ENCODE data around the gene ADRM1. TPM values are rescaled to one million over a fixed set of nuclear protein-coding genes. Genes with fewer than 3 reads are reported as not detected.

Gene ADRM1
- total and polyA plus RNA-seq, 12 donors = 50.6 to 254 (median 126) TPM

DNA sequence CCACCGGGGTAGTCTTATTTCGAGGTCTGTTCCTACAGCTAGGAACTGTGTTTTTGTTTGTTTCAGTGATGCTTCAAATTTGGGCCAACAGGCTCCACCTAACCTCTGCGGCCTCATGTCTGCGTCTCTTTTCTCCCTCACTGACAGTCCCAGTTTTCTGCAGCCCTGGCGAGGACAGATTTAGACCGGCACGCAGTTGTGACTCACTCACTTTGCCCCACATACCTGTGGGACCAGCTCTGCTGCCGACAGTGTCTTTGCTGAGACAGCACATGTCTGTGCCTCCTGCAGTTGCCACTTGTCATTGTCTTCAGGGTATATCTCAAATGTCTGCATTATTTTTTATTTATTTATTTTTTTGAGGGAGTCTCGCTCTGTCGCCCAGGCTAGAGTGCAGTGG lies 35.3 kb upstream of the ADRM1 start:
- peaks cover 0 to 14% of the 10 kb centered on the region in 2 donors for H3K4me1 ChIP-seq (replicated peaks in 1 of 2)
- intact Hi-C loops (cut with DNase I) = no loop called here
- H3K36me3 ChIP-seq (replicated peaks in 1 of 2) = peaks cover 0 to 39% of the 10 kb centered on the region in 2 donors
- TF ChIP-seq, protein P1, sequence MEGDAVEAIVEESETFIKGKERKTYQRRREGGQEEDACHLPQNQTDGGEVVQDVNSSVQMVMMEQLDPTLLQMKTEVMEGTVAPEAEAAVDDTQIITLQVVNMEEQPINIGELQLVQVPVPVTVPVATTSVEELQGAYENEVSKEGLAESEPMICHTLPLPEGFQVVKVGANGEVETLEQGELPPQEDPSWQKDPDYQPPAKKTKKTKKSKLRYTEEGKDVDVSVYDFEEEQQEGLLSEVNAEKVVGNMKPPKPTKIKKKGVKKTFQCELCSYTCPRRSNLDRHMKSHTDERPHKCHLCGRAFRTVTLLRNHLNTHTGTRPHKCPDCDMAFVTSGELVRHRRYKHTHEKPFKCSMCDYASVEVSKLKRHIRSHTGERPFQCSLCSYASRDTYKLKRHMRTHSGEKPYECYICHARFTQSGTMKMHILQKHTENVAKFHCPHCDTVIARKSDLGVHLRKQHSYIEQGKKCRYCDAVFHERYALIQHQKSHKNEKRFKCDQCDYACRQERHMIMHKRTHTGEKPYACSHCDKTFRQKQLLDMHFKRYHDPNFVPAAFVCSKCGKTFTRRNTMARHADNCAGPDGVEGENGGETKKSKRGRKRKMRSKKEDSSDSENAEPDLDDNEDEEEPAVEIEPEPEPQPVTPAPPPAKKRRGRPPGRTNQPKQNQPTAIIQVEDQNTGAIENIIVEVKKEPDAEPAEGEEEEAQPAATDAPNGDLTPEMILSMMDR (IDR thresholded peaks at IDR 0.05) = no peak
- TF ChIP-seq POLR2A (IDR thresholded peaks at IDR 0.05) = peak in 1 of 2 donors; percentile 38
- DNase-seq = peak; percentile 63 to 89 (median 81)
- peak overlapping the region in 2 of 5 donors; percentile 43 to 53 for H3K27ac ChIP-seq
- WGBS, 4 donors = 48 to 61% (median 53%) methylated on average over 10 of the region's 10 CpGs
- H3K4me3 ChIP-seq = no peak overlapping the region
- H3K27me3 ChIP-seq = no peaks in the 10 kb centered on the region
- no peaks in the 10 kb centered on the region for H3K9me3 ChIP-seq (replicated peaks in 1 of 3)

DNA sequence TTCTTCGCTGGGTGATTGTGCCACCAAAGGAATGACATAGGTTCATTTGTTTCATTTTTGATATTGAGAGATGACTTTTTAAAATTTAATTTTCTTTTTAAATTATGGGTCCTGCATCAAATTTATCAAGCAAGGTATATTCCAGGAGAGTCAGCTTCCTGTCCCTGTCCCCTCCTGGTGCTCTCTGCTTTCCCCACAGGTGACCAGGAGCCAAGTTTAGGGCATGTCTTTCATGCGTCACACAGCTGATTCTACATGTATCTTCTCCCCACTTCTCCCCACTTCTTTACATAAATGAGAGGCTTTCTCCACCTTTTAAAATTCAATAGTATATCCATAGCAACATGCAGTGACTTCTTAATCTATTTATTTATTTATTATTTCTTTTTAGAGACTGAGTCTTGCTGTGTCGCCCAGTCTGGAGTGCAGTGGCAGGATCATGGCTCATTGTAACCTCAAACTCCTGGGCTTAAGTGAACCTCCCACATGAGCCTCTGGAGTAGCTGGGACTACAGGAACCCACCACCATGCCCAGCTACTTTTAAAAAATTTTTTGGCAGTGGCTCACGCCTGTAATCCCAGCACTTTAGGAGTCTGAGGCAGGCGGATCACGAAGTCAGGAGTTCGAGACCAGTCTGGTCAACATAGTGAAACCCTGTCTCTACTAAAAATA lies 34.4 kb upstream of the ADRM1 start:
- Histone ChIP-seq H3K4me3 (no peak overlapping the region), H3K27ac (no peak overlapping the region), H3K27me3 (no peaks in the 10 kb centered on the region), H3K9me3 (replicated peaks in 1 of 3) (no peaks in the 10 kb centered on the region), H3K36me3 (replicated peaks in 1 of 2) (peaks cover 0 to 39% of the 10 kb centered on the region in 2 donors), H3K4me1 (replicated peaks in 1 of 2) (peaks cover 0 to 14% of the 10 kb centered on the region in 2 donors)
- whole genome bisulfite sequencing, 4 donors = 80 to 90% (median 83%) methylated on average over 7 of the region's 7 CpGs
- intact Hi-C loops (cut with DNase I) = no loop called here
- no peak for TF ChIP-seq POLR2A (IDR thresholded peaks at IDR 0.05)
- TF ChIP-seq, protein P1 (IDR thresholded peaks at IDR 0.05) = no peak
- no peak for DNase-seq

DNA sequence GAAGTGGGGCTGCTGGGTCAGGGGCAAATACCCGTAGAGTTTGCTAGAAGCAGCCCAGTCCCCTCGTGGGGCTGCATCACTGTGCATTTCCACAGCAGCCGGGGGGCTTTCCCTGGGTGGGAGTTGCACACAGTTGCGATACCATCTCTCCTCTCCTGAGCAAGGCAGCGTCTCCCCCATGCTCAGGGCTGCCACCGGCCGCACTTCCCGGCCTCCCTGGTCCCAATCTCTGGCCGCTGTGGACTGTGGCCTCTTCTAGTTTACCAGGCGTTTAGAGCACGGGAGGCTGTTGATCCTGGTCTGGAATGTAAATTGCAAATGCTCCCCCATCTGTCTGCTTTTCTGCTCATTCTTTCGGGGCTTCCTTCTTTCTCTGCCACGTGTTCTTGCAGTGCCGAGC lies 33.4 kb upstream of the ADRM1 start:
- Histone ChIP-seq H3K4me1 (replicated peaks in 1 of 2) (peaks cover 0 to 14% of the 10 kb centered on the region in 2 donors), H3K36me3 (replicated peaks in 1 of 2) (peaks cover 0 to 36% of the 10 kb centered on the region in 2 donors), H3K27ac (peak overlapping the region in 1 of 5 donors; percentile 30), H3K9me3 (replicated peaks in 1 of 3) (no peaks in the 10 kb centered on the region), H3K27me3 (no peaks in the 10 kb centered on the region), H3K4me3 (no peak overlapping the region)
- 74 to 79% (median 75%) methylated on average over 12 to 14 of the region's 14 CpGs for WGBS, 4 donors
- intact Hi-C loops (cut with DNase I) = no loop called here
- TF ChIP-seq, protein P1 (IDR thresholded peaks at IDR 0.05) = no peak
- no peak for TF ChIP-seq POLR2A (IDR thresholded peaks at IDR 0.05)
- DNase-seq = no peak

DNA sequence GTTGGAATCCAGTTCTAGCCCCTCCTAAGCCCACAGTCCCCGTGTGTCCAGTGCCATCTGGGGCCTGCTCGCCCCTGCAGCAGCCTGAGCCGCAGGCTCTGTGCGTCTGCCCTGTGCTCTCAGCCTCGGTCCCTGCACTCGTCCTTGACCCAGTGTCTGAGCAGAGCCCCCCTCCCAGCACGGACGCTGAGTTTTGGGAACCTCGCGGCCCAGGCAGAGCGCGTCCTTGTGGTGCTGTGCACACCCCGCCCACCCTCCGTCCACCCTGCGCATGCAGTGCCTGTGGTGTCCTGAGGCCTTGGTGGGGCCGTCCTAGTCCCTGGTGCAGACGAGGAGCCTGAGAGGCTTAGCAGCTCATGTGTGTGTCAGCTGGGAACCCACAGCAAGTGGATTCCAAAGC lies 32.9 kb upstream of the ADRM1 start:
- no peaks in the 10 kb centered on the region for H3K9me3 ChIP-seq (replicated peaks in 1 of 3)
- intact Hi-C loops (cut with DNase I) = no loop called here
- peak; percentile 52 to 87 (median 81) for DNase-seq
- 43 to 74% (median 47%) methylated on average over 1 to 17 of the region's 17 CpGs for WGBS, 4 donors
- H3K27me3 ChIP-seq = no peaks in the 10 kb centered on the region
- H3K27ac ChIP-seq = peak overlapping the region in 1 of 5 donors; percentile 30
- H3K4me1 ChIP-seq (replicated peaks in 1 of 2) = peaks cover 0 to 14% of the 10 kb centered on the region in 2 donors
- peaks cover 0 to 31% of the 10 kb centered on the region in 2 donors for H3K36me3 ChIP-seq (replicated peaks in 1 of 2)
- H3K4me3 ChIP-seq = no peak overlapping the region
- TF ChIP-seq, protein P1 (IDR thresholded peaks at IDR 0.05) = peak in 5 of 6 experiments; percentile 16 to 57 (median 39)
- peak in 1 of 2 donors; percentile 20 for TF ChIP-seq POLR2A (IDR thresholded peaks at IDR 0.05)

Data from adrenal gland (tissue), 12 donors.